ENCODE measurements around the gene UNC13B. TPM values are rescaled to one million over a fixed set of nuclear protein-coding genes. Genes with fewer than 3 reads are reported as not detected.

The UNC13B gene
- total and polyA plus RNA-seq, 2 of the 8 experiments (the other 6 are each of a cell fraction or from before 2014, with no cell fraction given): 23.1 to 51.7 TPM

DNA sequence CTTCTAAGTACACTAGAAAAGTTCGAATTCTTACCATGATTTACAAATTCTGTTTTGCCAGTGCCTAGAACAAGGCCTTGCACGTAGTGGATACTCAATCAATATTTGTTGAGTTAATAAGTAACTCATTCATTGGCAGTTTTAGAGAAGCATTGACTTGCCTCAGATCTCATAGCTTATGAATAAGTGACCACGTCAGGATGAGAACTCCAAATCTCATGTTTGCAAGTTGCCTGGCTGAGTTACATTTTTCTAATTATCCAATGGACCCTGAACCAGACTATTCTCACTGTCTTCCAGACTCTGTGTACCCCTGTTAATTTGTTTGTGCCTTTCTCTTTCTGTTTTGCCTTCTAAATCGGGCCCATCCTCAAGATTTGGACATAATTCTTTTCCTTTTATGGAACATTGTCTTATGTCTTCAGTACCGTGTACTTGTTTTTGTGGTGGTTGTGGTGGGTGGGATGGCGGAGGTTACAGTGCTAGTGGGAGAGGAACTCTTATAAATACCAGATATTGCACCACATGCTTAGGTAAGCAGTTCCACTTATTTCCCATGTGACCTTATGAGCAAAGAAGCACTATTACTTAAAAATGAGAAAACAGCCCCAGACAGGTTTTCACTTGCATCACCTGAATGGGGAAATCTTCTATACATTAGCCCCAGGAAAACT, 96.3 kb downstream of the UNC13B start (continued):
- TF ChIP-seq MAFK (IDR thresholded peaks at IDR 0.05; ENCODE audit: low read depth, low read length): no peak
- no peak for TF ChIP-seq CBX5 (IDR thresholded peaks at IDR 0.05; ENCODE audit: low read depth, low read length)
- TF ChIP-seq, protein P1, sequence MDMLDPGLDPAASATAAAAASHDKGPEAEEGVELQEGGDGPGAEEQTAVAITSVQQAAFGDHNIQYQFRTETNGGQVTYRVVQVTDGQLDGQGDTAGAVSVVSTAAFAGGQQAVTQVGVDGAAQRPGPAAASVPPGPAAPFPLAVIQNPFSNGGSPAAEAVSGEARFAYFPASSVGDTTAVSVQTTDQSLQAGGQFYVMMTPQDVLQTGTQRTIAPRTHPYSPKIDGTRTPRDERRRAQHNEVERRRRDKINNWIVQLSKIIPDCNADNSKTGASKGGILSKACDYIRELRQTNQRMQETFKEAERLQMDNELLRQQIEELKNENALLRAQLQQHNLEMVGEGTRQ (IDR thresholded peaks at IDR 0.05; ENCODE audit: low read length): no peak
